ENCODE results near the gene LONRF2. TPM values are rescaled to one million over a fixed set of nuclear protein-coding genes. Genes with fewer than 3 reads are reported as not detected.
A peak's percentile ranks its signal among the peaks of the same experiment; 100 is the strongest.

The LONRF2 gene
- total and polyA plus RNA-seq, 2 experiments from 2014 or later, result under 0.01 TPM; not detected in 1

DNA sequence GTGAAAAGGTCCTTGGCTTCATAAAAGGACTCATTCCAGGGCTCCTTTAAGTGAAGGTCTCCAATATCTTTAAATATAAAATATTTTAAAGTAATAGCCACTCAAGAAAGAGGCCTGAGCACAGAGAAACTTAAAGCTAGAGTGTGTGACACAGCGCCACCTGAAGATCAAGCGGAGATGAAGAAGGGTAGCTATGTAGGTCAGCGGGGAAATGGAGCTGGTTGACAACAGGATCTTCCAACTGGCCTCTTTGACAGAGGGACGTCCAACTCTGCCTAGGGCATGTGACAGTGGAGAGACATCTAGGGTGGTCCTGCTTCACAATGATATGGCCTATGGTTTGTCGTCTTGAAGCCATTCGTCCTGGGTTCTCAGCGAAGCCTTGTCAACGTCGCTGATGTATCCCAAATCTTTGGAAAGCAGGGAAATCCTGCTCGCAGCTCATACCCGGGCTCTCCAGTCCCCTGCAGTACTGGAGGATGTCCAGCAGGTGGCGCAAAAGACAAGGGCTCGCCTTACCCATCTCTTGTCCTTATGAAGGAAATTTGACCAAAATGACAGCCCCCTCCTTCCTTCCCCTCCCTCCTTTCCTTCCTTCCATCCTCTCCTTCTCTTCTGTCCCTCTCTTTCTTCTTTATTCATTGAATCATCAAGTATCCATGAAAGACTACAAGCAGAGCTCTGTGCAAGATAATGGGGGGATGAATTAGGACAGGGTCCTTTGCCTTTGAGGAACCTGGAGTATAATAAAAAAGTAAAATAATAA lies 59.6 kb downstream of the LONRF2 start:
- Histone ChIP-seq H3K27ac (no peak overlapping the region), H3K27me3 (replicated peaks; ENCODE audit: insufficient read depth) (0 out of 2 replicates have a peak, but pooled peaks cover 4% of the 10 kb centered on the region), H3F3A (ENCODE audit: insufficient read depth) (no peaks in the 10 kb centered on the region), H2AFZ (no peak overlapping the region), H3K9ac (no peak overlapping the region), H3K4me3 (no peak overlapping the region), H3K4me2 (ENCODE audit: unreplicated experiment) (no peak overlapping the region), H3K4me1 (ENCODE audit: insufficient read depth) (no peaks in the 10 kb centered on the region), H3K79me2 (ENCODE audit: insufficient read depth) (no peaks in the 10 kb centered on the region), H3K9me2 (ENCODE audit: insufficient read depth) (no peaks in the 10 kb centered on the region), H3K36me3 (ENCODE audit: low read depth) (no peaks in the 10 kb centered on the region), H3K9me3 (ENCODE audit: low read depth) (no peaks in the 10 kb centered on the region), H4K20me1 (ENCODE audit: insufficient read depth) (no peaks in the 10 kb centered on the region)
- in situ Hi-C loops (cut with MboI), result no loop called here
- WGBS, 2 experiments (ENCODE audit: low coverage in 1 of 2, low lambda C conversion rate in 2 of 2, missing lambda C conversion rate in 2 of 2), result 16 to 18% methylated on average over 13 of the region's 13 CpGs
- TF ChIP-seq EZH2phosphoT487 (IDR thresholded peaks at IDR 0.05; ENCODE audit: insufficient read depth, low read depth) (no peak), EZH2 (IDR thresholded peaks at IDR 0.05; ENCODE audit: insufficient read depth, poor library complexity, severe bottlenecking) (no peak)
- DNase-seq, result peak; percentile 50

DNA sequence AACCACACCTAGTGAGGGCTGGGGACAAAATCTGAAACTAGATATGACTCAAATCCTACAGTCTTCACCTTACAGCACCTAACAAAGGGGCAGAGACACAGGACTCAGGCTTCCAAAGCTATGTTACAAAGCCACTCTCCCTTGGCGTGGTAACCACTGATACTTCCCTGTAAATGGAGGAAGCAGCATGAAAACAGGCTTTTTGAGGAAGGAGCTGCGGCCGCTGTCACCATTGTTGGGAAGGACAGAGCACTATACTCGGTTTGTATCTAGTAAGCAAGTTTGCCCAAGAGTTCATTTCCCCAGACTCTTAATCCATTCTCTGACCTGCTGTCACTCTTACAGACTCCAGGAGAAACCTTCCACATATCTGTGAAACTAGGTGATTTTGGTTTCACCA lies 60.3 kb downstream of the LONRF2 start:
- in situ Hi-C loops (cut with MboI), result no loop called here
- WGBS, 2 experiments (ENCODE audit: low coverage in 1 of 2, low lambda C conversion rate in 2 of 2, missing lambda C conversion rate in 2 of 2), result 71 to 79% methylated on average over 4 of the region's 4 CpGs

DNA sequence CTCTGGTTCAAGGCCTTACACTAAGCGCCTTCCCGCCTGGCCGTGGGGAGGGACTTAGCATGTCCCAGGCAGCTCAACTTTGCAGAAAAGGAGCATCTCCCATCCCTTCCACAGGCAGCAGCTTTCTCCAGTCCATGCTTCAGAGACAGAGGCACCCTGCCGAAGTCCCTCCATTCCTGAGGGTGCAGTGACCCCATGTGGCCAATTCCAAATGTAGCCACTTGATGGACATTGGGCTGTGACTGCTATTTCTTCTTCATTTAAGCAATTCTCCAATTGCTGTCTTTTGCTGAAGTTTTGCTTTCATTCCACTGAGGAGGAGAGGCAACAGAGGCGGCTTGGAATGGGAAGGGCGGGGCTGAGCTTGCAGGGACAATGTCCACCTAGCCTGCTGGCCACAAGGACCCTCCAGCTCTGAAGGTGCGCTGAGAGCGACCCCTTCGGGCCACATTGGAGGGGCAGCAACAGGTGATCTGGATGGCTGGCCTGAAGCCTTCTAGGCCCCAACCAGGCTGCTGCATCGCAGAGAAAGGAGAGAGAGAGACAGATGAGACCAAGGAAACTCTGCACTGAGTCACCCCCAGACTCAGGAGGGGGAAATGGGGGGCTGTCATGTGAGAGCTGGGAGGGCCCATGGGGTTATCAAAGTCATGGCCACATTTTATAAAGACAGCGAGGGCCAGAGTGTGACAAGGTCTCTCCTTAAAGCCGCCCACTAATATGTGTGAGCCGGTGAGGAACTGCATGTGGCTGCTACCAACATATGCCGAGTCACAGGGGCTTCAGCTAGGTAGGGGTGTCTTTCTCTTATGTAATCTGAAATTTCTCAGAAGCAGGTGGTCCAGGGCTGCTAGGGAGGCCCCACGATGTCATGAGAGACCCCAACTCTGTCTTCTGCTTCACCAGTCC lies 61.3 kb downstream of the LONRF2 start:
- H3K9me2 ChIP-seq (ENCODE audit: insufficient read depth), result no peaks in the 10 kb centered on the region
- H3K4me1 ChIP-seq (ENCODE audit: insufficient read depth), result no peaks in the 10 kb centered on the region
- H3F3A ChIP-seq (ENCODE audit: insufficient read depth), result no peaks in the 10 kb centered on the region
- no peaks in the 10 kb centered on the region for H3K79me2 ChIP-seq (ENCODE audit: insufficient read depth)
- peak; percentile 82 for DNase-seq
- 0 out of 2 replicates have a peak, but pooled peaks cover 4% of the 10 kb centered on the region for H3K27me3 ChIP-seq (replicated peaks; ENCODE audit: insufficient read depth)
- H2AFZ ChIP-seq, result no peak overlapping the region
- no peaks in the 10 kb centered on the region for H3K36me3 ChIP-seq (ENCODE audit: low read depth)
- in situ Hi-C loops (cut with MboI), result no loop called here
- H3K9ac ChIP-seq, result no peak overlapping the region
- H3K4me3 ChIP-seq, result no peak overlapping the region
- TF ChIP-seq EZH2 (IDR thresholded peaks at IDR 0.05; ENCODE audit: insufficient read depth, poor library complexity, severe bottlenecking) (no peak), EZH2phosphoT487 (IDR thresholded peaks at IDR 0.05; ENCODE audit: insufficient read depth, low read depth) (no peak)
- H3K27ac ChIP-seq, result no peak overlapping the region
- WGBS, 2 experiments (ENCODE audit: low coverage in 1 of 2, low lambda C conversion rate in 2 of 2, missing lambda C conversion rate in 2 of 2), result 42 to 46% methylated on average over 15 of the region's 15 CpGs
- no peaks in the 10 kb centered on the region for H4K20me1 ChIP-seq (ENCODE audit: insufficient read depth)
- no peak overlapping the region for H3K4me2 ChIP-seq (ENCODE audit: unreplicated experiment)
- H3K9me3 ChIP-seq (ENCODE audit: low read depth), result no peaks in the 10 kb centered on the region

More for the DNA sequence above, 60.3 kb downstream of the LONRF2 start:
- H2AFZ ChIP-seq, result no peak overlapping the region
- H3K27me3 ChIP-seq (replicated peaks; ENCODE audit: insufficient read depth), result 0 out of 2 replicates have a peak, but pooled peaks cover 4% of the 10 kb centered on the region
- no peaks in the 10 kb centered on the region for H3K79me2 ChIP-seq (ENCODE audit: insufficient read depth)
- no peak overlapping the region for H3K4me2 ChIP-seq (ENCODE audit: unreplicated experiment)
- H3K36me3 ChIP-seq (ENCODE audit: low read depth), result no peaks in the 10 kb centered on the region
- H4K20me1 ChIP-seq (ENCODE audit: insufficient read depth), result no peaks in the 10 kb centered on the region
- H3K9ac ChIP-seq, result no peak overlapping the region
- no peaks in the 10 kb centered on the region for H3K9me3 ChIP-seq (ENCODE audit: low read depth)
- no peak overlapping the region for H3K4me3 ChIP-seq
- H3K9me2 ChIP-seq (ENCODE audit: insufficient read depth), result no peaks in the 10 kb centered on the region
- TF ChIP-seq EZH2 (IDR thresholded peaks at IDR 0.05; ENCODE audit: insufficient read depth, poor library complexity, severe bottlenecking), result no peak
- TF ChIP-seq EZH2phosphoT487 (IDR thresholded peaks at IDR 0.05; ENCODE audit: insufficient read depth, low read depth), result no peak
- no peak for DNase-seq
- H3K27ac ChIP-seq, result no peak overlapping the region
- H3F3A ChIP-seq (ENCODE audit: insufficient read depth), result no peaks in the 10 kb centered on the region
- no peaks in the 10 kb centered on the region for H3K4me1 ChIP-seq (ENCODE audit: insufficient read depth)

DNA sequence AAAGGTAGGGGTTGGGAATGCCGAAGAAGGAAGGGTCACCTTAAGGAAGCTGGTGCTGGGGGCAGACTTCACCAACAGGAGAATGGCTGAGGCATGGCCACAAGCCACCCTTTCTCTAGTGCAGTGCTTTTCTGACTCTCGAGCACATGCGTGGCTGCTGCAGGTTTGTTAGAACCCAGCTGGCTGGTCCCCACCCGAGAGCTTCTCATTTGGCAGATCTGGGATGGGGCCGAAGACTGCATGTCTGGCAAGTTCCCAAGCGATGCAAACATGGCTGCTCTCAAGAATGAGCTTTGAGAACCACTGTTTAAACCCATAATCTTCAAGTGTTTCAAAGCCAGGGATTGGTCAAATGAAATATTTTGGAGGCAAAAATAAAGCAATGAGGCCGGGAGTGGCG lies 63.2 kb downstream of the LONRF2 start:
- WGBS, 2 experiments (ENCODE audit: low coverage in 1 of 2, low lambda C conversion rate in 2 of 2, missing lambda C conversion rate in 2 of 2), result 69 to 74% methylated on average over 8 of the region's 8 CpGs

More for the DNA sequence above, 63.2 kb downstream of the LONRF2 start:
- TF ChIP-seq EZH2phosphoT487 (IDR thresholded peaks at IDR 0.05; ENCODE audit: insufficient read depth, low read depth) (no peak), EZH2 (IDR thresholded peaks at IDR 0.05; ENCODE audit: insufficient read depth, poor library complexity, severe bottlenecking) (no peak)
- Histone ChIP-seq H3K9me3 (ENCODE audit: low read depth) (no peaks in the 10 kb centered on the region), H3K4me3 (no peak overlapping the region), H3K36me3 (ENCODE audit: low read depth) (no peaks in the 10 kb centered on the region), H3K4me1 (ENCODE audit: insufficient read depth) (no peaks in the 10 kb centered on the region), H4K20me1 (ENCODE audit: insufficient read depth) (no peaks in the 10 kb centered on the region), H3K79me2 (ENCODE audit: insufficient read depth) (no peaks in the 10 kb centered on the region), H3K4me2 (ENCODE audit: unreplicated experiment) (no peak overlapping the region), H2AFZ (no peak overlapping the region), H3K27ac (no peak overlapping the region), H3K9ac (no peak overlapping the region), H3K27me3 (replicated peaks; ENCODE audit: insufficient read depth) (0 out of 2 replicates have a peak, but pooled peaks cover 4% of the 10 kb centered on the region), H3K9me2 (ENCODE audit: insufficient read depth) (no peaks in the 10 kb centered on the region), H3F3A (ENCODE audit: insufficient read depth) (no peaks in the 10 kb centered on the region)
- no peak for DNase-seq
- in situ Hi-C loops (cut with MboI), result loop anchor here (10.0 kb wide), 1 partner anchor 704 kb away; no protein-coding TSS in a partner anchor

All from GM23248 (cell line).